ENCODE results near the gene PSEN2.

DNA sequence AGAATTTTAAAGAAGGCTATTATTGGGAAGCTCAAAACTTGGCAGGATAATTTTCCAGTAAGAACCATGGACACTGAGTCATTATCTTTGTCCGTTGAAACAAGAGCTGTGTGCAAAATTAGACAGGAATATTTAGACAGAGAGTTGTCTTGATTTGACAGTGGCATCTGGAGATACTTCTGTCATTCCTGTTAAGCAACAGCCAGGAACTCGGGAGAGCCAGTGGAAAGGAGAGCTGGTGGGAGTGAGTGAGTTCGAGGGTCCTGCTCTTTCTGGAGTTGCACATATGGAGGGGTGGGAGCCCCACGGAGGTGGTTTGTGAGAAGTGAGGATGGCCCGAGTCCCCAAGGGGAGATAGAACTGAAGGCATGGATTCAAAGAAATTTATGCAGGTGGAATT, 72.7 kb downstream of the PSEN2 start:
- no peak for TF ChIP-seq EZH2 (IDR thresholded peaks at IDR 0.05; ENCODE audit: low read length)
- no peak for TF ChIP-seq CTCF (optimal IDR thresholded peaks at IDR 0.05 in 1 of 3, IDR thresholded peaks at IDR 0.05 in 1 of 3, conservative IDR thresholded peaks at IDR 0.05 in 1 of 3; ENCODE audit: extremely low read depth in 1 of 3, insufficient read depth in 2 of 3, low read length in 3 of 3)
